DOHH2 (cell line): ENCODE data around the gene ST3GAL3.

Experiments
- EZH2phosphoT487 ChIP-seq: fragments of 200-600 bp; sonication (generic); IDR thresholded peaks from 2 replicates; pipeline ENCODE4 v1.6.1; 2017; ENCODE audit warnings: borderline replicate concordance, mild to moderate bottlenecking, antibody characterized with exemption, low read length, moderate library complexity, mixed read lengths
- TF ChIP-seq, protein P1 (sequence below): fragments of 200-600 bp; sonication (generic); IDR thresholded peaks from one replicate; pipeline ENCODE4 v1.5.1; 2014; ENCODE audit warnings: antibody characterized with exemption, mild to moderate bottlenecking, low read depth, low read length; ENCODE audit not compliant: poor library complexity, severe bottlenecking

DNA sequence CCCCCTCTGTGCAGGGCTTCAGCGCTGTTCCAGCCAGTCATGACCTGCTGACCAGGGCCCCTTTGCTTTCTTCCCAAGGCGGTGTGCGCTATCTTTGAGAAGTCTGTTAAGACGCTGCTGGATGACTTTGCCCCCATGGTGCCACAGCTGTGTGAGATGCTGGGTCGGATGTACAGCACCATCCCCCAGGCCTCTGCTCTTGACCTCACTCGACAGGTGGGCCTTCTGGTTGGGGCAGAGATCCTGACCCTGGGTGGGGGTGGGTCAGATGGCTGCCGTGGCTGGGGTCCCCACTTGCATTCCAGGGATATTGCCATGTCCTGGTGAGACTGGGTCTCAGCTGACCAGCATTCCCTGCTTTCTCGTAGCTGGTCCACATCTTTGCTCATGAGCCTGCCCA, 253.5 kb downstream of the ST3GAL3 start:
- no peak for TF ChIP-seq EZH2phosphoT487
- TF ChIP-seq, protein P1, sequence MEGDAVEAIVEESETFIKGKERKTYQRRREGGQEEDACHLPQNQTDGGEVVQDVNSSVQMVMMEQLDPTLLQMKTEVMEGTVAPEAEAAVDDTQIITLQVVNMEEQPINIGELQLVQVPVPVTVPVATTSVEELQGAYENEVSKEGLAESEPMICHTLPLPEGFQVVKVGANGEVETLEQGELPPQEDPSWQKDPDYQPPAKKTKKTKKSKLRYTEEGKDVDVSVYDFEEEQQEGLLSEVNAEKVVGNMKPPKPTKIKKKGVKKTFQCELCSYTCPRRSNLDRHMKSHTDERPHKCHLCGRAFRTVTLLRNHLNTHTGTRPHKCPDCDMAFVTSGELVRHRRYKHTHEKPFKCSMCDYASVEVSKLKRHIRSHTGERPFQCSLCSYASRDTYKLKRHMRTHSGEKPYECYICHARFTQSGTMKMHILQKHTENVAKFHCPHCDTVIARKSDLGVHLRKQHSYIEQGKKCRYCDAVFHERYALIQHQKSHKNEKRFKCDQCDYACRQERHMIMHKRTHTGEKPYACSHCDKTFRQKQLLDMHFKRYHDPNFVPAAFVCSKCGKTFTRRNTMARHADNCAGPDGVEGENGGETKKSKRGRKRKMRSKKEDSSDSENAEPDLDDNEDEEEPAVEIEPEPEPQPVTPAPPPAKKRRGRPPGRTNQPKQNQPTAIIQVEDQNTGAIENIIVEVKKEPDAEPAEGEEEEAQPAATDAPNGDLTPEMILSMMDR, result no peak
